Activated effector memory CD4-positive, alpha-beta T cell treated with Interleukin-2 at 50 U/mL for 16 hours (primary cell): Measurements from ENCODE around the gene RNF145.
"Not testable (repeated sequence)": the region's sequence is repeated elsewhere in the genome, so short reads cannot be mapped to it uniquely, and the experiment has no call there.

Source experiments
- DNase-seq: peaks from one replicate; pipeline ENCODE4 v3.0.0-alpha.2; 2020

RNF145 gene

GRCh38 chr5:159155960-159156359 is 53.4 kb downstream of the RNF145 start:
- no peak for DNase-seq

GRCh38 chr5:159152876-159153275 is 56.5 kb downstream of the RNF145 start:
- DNase-seq, result no peak

- DNase-seq, result no peak
Measured at GRCh38 chr5:159149085-159149484, 60.3 kb downstream of the RNF145 start.

- DNase-seq, result no peak
Measured at GRCh38 chr5:159147976-159148375, 61.4 kb downstream of the RNF145 start.

- no peak for DNase-seq
Measured at GRCh38 chr5:159146839-159147238, 62.5 kb downstream of the RNF145 start.

GRCh38 chr5:159145160-159145559 is 64.2 kb downstream of the RNF145 start:
- not testable (repeated sequence) for DNase-seq

- DNase-seq, result no peak
Measured at GRCh38 chr5:159139802-159140201, 69.6 kb downstream of the RNF145 start.

- no peak for DNase-seq
Measured at GRCh38 chr5:159135896-159136531, 73.3 kb downstream of the RNF145 start.

GRCh38 chr5:159133041-159133741 is 76.2 kb downstream of the RNF145 start:
- DNase-seq, result no peak

- no peak for DNase-seq
Measured at GRCh38 chr5:159132429-159133040, 76.8 kb downstream of the RNF145 start.

GRCh38 chr5:159131951-159132350 is 77.4 kb downstream of the RNF145 start:
- DNase-seq, result no peak

- DNase-seq, result no peak
Measured at GRCh38 chr5:159130871-159131270, 78.5 kb downstream of the RNF145 start.

GRCh38 chr5:159128070-159128541 is 81.2 kb downstream of the RNF145 start:
- no peak for DNase-seq

- no peak for DNase-seq
Measured at GRCh38 chr5:159123700-159124099, 85.7 kb downstream of the RNF145 start.

- DNase-seq, result no peak
Measured at GRCh38 chr5:159123189-159123588, 86.2 kb downstream of the RNF145 start.

- no peak for DNase-seq
Measured at GRCh38 chr5:159121061-159121460, 88.3 kb downstream of the RNF145 start.

- DNase-seq, result no peak
Measured at GRCh38 chr5:159120446-159120845, 88.9 kb downstream of the RNF145 start.

- not testable (repeated sequence) for DNase-seq
Measured at GRCh38 chr5:159119842-159120241, 89.5 kb downstream of the RNF145 start.

GRCh38 chr5:159118958-159119659 is 90.2 kb downstream of the RNF145 start:
- not testable (repeated sequence) for DNase-seq

GRCh38 chr5:159113405-159113804 is 95.9 kb downstream of the RNF145 start:
- DNase-seq, result no peak

GRCh38 chr5:159112436-159112835 is 96.9 kb downstream of the RNF145 start:
- no peak for DNase-seq
